DMS79 treated with DMSO at 0.1 percent for 48 hours (cell line): Measurements from ENCODE around the gene SYS1.

Experiments used
- DNase-seq: peaks from one replicate; lab custom pipeline; 2025; lab: John Stamatoyannopoulos, UW

The SYS1 gene

DNA sequence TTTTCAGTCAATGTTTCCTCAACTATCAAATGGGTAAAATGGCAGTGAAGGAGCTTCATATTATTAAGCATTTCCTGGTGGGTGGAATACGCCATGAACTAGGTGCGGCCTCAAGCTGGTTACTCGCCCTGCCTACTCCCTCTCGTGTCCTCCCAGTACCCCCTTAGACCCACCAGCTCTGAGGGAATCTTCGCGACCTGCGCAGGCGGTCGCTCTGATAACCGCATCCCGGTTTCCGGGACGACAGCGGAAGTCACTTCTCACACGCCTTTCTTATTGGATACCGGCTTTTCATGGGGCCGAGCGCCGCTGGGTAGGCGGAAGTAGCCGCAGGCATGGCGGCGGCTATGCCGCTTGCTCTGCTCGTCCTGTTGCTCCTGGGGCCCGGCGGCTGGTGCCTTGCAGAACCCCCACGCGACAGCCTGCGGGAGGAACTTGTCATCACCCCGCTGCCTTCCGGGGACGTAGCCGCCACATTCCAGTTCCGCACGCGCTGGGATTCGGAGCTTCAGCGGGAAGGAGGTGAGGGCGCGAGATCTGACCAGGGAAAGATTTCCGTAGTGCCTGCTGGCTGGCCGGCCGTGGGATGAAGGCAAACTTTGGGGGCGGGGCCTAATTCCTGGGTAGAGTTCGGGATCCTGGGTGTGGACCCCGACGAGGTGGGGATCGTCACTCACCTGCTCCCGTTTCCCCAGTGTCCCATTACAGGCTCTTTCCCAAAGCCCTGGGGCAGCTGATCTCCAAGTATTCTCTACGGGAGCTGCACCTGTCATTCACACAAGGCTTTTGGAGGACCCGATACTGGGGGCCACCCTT, 53.1 kb downstream of the SYS1 start, which contains the start of gene PIGT:
Gene PIGT (plus strand): TSS at position 320 of the 816 bp plus-strand sequence. CDS start 16 bp downstream, at position 336.
- peak; percentile 45 for DNase-seq

DNA sequence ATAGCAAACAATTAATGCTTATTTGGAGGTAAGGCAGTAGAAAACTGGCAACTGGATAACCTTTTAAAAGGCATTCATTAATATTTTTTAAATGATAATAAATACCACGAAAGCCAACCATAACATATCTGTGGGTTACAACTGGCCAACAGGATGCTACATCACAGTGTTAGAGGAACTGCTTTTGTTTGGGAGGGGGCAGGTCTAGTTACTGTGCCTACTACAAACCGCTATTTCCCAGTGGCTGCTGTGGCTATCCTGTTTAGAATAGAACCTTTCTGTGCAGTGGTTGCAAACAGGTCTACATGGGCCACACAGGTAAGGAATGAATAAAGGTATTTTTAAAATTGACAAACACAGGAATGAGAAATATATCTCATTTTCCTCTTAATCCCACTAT, 54.0 kb downstream of the SYS1 start:
- no peak for DNase-seq
